Measurements from ENCODE around the gene FUCA1.
A peak's percentile ranks its signal among the peaks of the same experiment; 100 is the strongest.
"Not testable (repeated sequence)": the region's sequence is repeated elsewhere in the genome, so short reads cannot be mapped to it uniquely, and the experiment has no call there.

FUCA1 gene

DNA sequence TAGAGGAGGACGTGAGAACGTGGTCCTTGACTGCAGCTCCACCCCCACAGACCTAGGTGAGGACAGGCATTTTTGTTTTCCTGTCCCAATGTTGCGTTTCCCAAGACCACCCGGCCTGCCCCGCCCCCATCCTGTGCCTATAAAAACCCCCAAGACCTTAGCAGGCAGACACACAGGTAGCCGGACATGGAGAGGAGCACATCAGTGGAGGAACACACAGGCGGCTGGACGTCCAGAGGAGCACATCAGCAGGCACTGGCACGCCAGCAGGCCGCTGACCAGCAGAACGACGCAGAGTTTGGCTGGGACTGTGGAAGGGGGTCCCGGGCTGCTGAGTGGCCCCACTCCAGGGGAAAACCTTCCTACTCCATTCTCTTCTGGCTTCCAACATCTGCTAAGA is 30.2 kb downstream of the FUCA1 start:
- no peak for DNase-seq (ENCODE audit: low spot score)

DNA sequence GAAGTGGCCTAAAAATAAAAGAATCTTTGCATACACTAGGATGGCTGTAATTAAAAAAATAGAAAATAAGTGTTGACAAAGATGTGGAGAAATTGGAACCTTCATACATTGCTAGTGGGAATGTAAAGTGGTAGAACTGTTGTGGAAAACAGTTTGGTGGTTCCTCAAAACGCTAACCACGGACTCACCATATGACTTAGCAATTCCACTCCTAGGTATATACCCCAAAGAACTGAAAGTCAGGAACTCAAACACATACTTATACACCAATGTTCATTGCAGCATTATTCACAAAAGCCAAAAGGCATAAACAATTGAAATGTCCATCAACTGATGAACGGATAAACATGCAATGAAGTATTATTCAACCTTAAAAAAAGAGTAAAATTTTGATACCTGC is 32.1 kb downstream of the FUCA1 start:
- no peak for DNase-seq (ENCODE audit: low spot score)

DNA sequence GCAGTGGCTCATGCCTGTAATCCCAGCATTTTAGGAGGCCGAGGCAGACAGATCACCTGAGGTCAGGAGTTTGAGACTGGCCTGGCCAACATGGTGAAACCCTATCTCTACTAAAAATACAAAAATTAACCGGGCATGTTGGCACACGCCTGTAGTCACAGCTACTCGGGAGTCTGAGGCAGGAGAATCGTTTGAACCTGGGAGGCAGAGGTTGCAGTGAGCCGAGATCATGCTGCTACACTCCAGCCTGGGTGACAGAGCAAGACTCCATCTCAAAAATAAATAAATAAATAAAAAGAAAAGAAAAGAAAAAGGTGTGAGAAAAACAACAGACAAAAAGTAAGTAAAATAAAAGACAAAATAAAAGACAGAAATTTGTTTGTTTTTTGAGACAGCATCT is 33.9 kb downstream of the FUCA1 start:
- not testable (repeated sequence) for DNase-seq (ENCODE audit: low spot score)

DNA sequence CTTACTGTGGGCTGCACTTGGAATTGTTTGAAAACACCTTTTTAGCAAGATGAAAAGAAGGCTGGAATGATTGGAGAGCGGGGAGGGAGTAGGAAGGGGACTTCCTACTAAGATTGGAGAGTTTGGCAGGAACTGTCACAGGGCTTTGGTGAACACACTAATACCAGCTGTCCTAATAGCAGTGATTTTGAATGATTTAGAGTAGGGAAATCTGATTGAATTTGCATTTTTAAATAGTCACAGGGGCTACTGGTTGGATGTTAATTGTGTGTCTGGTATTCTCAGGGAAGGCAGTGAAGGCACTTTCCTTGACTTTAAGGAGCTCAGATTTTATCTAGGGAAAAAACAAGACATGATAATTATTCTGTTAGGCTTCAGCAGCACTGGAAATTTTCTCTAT is 40.4 kb downstream of the FUCA1 start:
- no peak for DNase-seq (ENCODE audit: low spot score)

GRCh38 chr1:23826590-23826989 is 41.5 kb downstream of the FUCA1 start:
- DNase-seq (ENCODE audit: low spot score): not testable (repeated sequence)

DNA sequence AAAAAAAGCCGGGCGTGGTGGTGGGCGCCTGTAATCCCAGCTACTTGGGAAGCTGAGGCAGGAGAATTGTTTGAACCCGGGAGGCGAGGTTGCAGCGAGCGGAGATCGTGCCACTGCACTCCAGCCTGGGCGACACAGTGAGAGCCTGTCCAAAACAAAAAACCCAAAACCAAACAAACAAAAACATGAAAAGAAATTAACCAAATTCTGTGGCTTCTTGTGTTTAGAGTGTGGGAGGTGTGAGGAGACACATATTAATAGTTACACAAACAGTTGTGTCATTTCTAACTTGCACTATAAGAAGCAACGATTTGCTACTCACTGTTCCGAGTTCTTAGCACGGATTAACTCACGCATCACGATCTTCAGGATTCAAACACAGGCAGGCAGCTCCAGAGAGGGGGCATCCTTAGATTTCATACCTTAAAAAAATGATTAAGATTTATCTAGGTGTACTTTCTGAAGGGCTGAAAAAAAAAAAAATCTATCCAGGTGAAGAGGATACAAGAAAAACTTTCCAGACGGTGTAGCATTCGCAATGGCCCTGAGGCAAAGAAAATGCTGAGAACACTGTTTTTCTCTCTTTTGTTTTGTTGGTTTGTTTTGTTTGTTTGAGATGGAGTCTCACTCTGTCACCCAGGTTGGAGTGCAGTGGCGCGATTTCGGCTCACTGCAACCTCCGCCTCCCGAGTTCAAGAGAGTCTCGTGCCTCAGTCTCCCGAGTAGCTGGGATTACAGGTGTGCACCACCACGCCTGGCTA is 42.1 kb downstream of the FUCA1 start:
- no peak for DNase-seq (ENCODE audit: low spot score)

- DNase-seq (ENCODE audit: low spot score): peak; percentile 90
These were observed 42.9 kb downstream of the FUCA1 start, which contains the start of gene HMGCL for GRCh38 chr1:23825076-23825761. HMGCL (minus strand) TSS chr1:23825429; CDS start chr1:23825415, 14 bp downstream.

- no peak for DNase-seq (ENCODE audit: low spot score)
These were observed 43.4 kb downstream of the FUCA1 start for GRCh38 chr1:23824711-23825075.

DNA sequence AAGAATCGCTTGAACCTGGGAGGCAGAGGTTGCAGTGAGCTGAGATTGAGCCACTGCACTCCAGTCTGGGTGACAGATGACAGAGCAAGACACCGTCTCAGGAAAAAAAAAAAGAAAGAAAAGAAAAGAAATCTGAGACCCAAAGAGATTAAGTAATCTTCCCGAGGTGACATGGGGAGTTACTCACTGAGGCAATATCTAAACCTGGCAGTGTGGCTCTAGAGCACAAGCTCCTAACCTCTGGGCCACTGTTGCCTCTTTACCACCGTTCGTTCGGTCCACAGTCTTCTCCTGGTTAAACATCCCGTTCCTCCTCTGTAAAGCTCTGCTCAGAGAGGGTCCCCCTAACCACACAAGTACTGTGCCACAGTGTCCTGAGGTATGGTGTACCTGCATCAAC is 44.3 kb downstream of the FUCA1 start:
- DNase-seq (ENCODE audit: low spot score): no peak

DNA sequence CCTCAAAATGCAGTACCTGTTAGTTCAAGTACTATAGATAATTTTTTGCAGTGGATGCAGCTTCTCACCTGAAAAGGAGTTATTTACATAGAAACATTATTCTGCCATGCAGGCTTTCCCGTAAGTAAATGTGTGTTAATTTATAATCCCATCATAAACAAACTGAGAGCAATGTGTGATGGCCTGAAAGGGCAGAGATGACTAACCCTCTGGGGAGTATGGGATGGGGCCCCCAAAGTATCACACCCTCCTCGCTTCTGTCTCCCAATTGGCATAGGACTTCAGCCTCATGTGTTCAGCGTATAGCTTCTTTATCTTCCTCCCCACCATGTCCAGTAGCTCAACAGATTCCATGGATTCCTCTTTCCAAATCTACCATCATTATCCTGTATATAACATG is 50.5 kb downstream of the FUCA1 start:
- no peak for DNase-seq (ENCODE audit: low spot score)

DNA sequence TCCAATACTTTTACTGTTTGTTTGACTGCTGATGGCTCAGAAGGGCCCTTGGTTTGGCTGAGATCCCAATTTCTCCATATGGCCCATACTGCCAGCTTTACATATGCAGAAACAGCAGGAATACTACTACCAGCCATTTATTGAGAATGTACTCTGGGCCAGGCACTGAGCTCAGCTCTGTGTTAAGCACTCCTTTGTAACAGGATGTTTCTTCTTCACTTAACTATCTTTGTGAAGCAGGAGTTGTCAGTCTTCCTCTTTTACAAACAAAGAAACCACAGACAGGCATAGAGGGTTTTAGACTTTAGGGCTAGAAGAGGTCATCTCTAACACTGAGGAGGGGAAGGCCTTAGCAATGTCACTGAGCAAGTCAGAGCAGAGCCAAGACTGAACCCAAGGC is 51.2 kb downstream of the FUCA1 start:
- DNase-seq (ENCODE audit: low spot score): no peak

DNA sequence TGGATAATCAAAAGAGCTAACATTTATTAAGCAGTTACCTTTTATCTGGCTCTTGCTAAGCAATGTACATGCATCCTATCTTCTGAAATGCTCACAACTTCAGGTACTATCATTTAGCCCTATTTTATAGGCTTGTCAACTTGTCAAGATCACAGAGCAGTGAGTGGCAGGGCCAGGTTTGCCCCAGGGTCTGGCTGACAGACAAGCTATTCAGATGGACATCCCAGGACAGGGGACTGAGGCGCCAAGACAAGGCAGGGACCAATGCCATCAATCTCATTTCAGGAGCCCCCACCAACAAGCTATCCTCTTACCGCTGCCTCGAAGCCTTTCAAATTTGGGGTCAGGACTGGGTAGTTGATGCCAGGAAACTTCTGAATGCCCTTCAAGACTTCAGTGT is 51.7 kb downstream of the FUCA1 start:
- no peak for DNase-seq (ENCODE audit: low spot score)

- DNase-seq (ENCODE audit: low spot score): no peak
These were observed 54.1 kb downstream of the FUCA1 start for GRCh38 chr1:23814016-23814415.

GRCh38 chr1:23810818-23811540 is 57.1 kb downstream of the FUCA1 start:
- DNase-seq (ENCODE audit: low spot score): no peak

DNA sequence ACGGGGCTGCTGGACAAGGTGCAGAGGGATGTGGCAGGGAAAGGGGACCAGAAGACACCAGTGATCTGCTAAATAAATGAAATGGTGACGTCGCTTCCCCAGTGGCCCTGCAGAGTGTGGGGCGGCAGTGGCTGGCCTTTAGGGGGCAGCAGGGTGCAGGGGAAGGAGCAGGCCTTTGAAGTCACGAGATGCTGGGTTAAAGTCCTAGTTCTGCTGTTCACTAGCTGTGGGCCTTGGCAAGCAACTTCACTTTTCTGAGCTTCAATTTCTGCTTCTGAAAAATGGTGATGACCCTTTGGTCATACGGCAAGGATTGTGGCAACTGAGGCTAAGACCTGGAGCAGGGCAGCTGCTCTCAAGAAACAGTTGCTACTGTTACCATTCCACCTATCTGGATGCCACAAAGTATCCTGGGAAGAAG is 58.3 kb downstream of the FUCA1 start:
- peak; percentile 63 for DNase-seq (ENCODE audit: low spot score)

DNA sequence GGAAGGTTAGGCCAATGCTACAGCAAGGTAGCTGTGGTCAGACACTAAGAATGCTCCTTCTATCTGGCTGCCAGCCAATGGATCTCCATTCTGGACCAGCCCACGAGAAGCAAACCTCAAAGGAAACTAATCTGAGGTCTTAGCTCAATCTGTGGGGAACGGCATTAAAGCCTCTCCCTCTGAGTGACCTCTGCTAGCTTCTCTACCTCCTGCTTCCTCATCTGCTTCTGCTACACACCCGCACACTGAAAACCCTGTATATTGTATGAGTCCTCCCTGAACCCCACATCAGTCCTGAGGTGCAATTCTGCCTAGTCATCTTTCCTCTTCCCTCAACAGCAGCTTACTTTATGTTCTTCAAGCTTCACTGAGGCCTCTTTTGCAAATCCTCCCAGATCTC is 60.6 kb downstream of the FUCA1 start:
- DNase-seq (ENCODE audit: low spot score): no peak

- no peak for DNase-seq (ENCODE audit: low spot score)
These were observed 61.8 kb downstream of the FUCA1 start for GRCh38 chr1:23806280-23806679.

- no peak for DNase-seq (ENCODE audit: low spot score)
These were observed 63.1 kb downstream of the FUCA1 start for GRCh38 chr1:23805025-23805424.

- DNase-seq (ENCODE audit: low spot score): no peak
These were observed 63.8 kb downstream of the FUCA1 start for GRCh38 chr1:23804183-23804835.

GRCh38 chr1:23803674-23804073 is 64.4 kb downstream of the FUCA1 start:
- DNase-seq (ENCODE audit: low spot score): no peak

GRCh38 chr1:23802809-23803342 is 65.2 kb downstream of the FUCA1 start:
- not testable (repeated sequence) for DNase-seq (ENCODE audit: low spot score)

DNA sequence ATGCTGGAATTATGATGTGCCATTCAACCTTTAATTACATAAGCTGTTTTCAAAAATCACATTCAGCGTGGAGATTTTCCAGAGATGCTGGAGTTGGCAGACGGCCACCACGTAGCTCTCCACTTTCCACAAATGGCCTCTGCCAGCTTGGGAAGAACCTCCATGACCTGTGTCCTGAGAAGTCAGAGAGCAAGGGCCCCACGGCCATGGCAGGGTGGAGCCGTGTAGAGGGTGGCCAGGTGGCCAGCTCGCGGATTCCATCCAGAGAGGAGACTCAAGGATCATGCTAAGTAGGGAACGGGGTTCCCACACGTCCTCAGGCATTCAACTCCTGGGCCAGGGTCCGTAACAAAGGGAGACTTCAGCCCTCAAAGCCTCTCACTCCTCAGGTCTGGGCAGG is 66.2 kb downstream of the FUCA1 start:
- no peak for DNase-seq (ENCODE audit: low spot score)

All from putamen (tissue), 1 donor.